Measurements from ENCODE around the gene CBX4. TPM values are rescaled to one million over a fixed set of nuclear protein-coding genes. Genes with fewer than 3 reads are reported as not detected.
A peak's percentile ranks its signal among the peaks of the same experiment; 100 is the strongest.

Gene CBX4
- total and polyA plus RNA-seq, 2 of the 13 experiments (the other 11 are each of a cell fraction or from before 2014, with no cell fraction given), result 25.8 to 50.8 TPM

- TF ChIP-seq, protein P1, sequence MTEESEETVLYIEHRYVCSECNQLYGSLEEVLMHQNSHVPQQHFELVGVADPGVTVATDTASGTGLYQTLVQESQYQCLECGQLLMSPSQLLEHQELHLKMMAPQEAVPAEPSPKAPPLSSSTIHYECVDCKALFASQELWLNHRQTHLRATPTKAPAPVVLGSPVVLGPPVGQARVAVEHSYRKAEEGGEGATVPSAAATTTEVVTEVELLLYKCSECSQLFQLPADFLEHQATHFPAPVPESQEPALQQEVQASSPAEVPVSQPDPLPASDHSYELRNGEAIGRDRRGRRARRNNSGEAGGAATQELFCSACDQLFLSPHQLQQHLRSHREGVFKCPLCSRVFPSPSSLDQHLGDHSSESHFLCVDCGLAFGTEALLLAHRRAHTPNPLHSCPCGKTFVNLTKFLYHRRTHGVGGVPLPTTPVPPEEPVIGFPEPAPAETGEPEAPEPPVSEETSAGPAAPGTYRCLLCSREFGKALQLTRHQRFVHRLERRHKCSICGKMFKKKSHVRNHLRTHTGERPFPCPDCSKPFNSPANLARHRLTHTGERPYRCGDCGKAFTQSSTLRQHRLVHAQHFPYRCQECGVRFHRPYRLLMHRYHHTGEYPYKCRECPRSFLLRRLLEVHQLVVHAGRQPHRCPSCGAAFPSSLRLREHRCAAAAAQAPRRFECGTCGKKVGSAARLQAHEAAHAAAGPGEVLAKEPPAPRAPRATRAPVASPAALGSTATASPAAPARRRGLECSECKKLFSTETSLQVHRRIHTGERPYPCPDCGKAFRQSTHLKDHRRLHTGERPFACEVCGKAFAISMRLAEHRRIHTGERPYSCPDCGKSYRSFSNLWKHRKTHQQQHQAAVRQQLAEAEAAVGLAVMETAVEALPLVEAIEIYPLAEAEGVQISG (CRISPR knock-in tag; IDR thresholded peaks at IDR 0.05), result 0 out of 2 replicates have a peak, but pooled peaks have one; percentile 24
- no peak for TF ChIP-seq HNRNPH1 (optimal IDR thresholded peaks at IDR 0.05; ENCODE audit: low read depth, low read length)
- TF ChIP-seq SATB2 (CRISPR knock-in tag; IDR thresholded peaks at IDR 0.05), result 0 out of 2 replicates have a peak, but pooled peaks have one; percentile 22
- 0 out of 2 replicates have a peak, but pooled peaks have one; percentile 34 for TF ChIP-seq AHR (CRISPR knock-in tag; IDR thresholded peaks at IDR 0.05)
- TF ChIP-seq, protein P2, sequence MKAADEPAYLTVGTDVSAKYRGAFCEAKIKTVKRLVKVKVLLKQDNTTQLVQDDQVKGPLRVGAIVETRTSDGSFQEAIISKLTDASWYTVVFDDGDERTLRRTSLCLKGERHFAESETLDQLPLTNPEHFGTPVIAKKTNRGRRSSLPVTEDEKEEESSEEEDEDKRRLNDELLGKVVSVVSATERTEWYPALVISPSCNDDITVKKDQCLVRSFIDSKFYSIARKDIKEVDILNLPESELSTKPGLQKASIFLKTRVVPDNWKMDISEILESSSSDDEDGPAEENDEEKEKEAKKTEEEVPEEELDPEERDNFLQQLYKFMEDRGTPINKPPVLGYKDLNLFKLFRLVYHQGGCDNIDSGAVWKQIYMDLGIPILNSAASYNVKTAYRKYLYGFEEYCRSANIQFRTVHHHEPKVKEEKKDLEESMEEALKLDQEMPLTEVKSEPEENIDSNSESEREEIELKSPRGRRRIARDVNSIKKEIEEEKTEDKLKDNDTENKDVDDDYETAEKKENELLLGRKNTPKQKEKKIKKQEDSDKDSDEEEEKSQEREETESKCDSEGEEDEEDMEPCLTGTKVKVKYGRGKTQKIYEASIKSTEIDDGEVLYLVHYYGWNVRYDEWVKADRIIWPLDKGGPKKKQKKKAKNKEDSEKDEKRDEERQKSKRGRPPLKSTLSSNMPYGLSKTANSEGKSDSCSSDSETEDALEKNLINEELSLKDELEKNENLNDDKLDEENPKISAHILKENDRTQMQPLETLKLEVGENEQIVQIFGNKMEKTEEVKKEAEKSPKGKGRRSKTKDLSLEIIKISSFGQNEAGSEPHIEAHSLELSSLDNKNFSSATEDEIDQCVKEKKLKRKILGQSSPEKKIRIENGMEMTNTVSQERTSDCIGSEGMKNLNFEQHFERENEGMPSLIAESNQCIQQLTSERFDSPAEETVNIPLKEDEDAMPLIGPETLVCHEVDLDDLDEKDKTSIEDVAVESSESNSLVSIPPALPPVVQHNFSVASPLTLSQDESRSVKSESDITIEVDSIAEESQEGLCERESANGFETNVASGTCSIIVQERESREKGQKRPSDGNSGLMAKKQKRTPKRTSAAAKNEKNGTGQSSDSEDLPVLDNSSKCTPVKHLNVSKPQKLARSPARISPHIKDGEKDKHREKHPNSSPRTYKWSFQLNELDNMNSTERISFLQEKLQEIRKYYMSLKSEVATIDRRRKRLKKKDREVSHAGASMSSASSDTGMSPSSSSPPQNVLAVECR (CRISPR knock-in tag; IDR thresholded peaks at IDR 0.05; ENCODE audit: borderline replicate concordance), result no peak
- TF ChIP-seq FOXJ3 (CRISPR knock-in tag; IDR thresholded peaks at IDR 0.05; ENCODE audit: borderline replicate concordance), result no peak
- no peak for TF ChIP-seq NCOA5 (CRISPR knock-in tag; IDR thresholded peaks at IDR 0.05)
- no peak for TF ChIP-seq ZNF703 (CRISPR knock-in tag; IDR thresholded peaks at IDR 0.05; ENCODE audit: borderline replicate concordance)
- TF ChIP-seq WIZ (CRISPR knock-in tag; IDR thresholded peaks at IDR 0.05), result 0 out of 2 replicates have a peak, but pooled peaks have one; percentile 19
- TF ChIP-seq RNF2 (conservative IDR thresholded peaks at IDR 0.05; ENCODE audit: low read depth), result peak; percentile 91
- TF ChIP-seq, protein P3, sequence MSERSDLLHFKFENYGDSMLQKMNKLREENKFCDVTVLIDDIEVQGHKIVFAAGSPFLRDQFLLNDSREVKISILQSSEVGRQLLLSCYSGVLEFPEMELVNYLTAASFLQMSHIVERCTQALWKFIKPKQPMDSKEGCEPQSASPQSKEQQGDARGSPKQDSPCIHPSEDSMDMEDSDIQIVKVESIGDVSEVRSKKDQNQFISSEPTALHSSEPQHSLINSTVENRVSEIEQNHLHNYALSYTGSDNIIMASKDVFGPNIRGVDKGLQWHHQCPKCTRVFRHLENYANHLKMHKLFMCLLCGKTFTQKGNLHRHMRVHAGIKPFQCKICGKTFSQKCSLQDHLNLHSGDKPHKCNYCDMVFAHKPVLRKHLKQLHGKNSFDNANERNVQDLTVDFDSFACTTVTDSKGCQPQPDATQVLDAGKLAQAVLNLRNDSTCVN (CRISPR knock-in tag; IDR thresholded peaks at IDR 0.05; ENCODE audit: borderline replicate concordance), result peak; percentile 70; the same call in 1 of the 2 replicates
- no peak for TF ChIP-seq ZNF704 (CRISPR knock-in tag; IDR thresholded peaks at IDR 0.05; ENCODE audit: borderline replicate concordance)
- TF ChIP-seq TEAD3 (CRISPR knock-in tag; optimal IDR thresholded peaks at IDR 0.05; ENCODE audit: borderline replicate concordance), result peak; percentile 23
- TF ChIP-seq HNF4A (CRISPR knock-in tag; IDR thresholded peaks at IDR 0.05), result peak; percentile 65
- TF ChIP-seq ZNF777 (CRISPR knock-in tag; IDR thresholded peaks at IDR 0.05), result peak; percentile 27; the same call in 1 of the 2 replicates
- peak; percentile 56 for TF ChIP-seq ZBTB38 (CRISPR knock-in tag; IDR thresholded peaks at IDR 0.05)
- TF ChIP-seq KLF6 (CRISPR knock-in tag; IDR thresholded peaks at IDR 0.05), result peak; percentile 57; the same call in 1 of the 2 replicates
- no peak for TF ChIP-seq ARNT2 (CRISPR knock-in tag; IDR thresholded peaks at IDR 0.05; ENCODE audit: low read depth)
- peak; percentile 79; the same call in 1 of the 2 replicates for TF ChIP-seq ZBTB7A (CRISPR knock-in tag; IDR thresholded peaks at IDR 0.05)
- TF ChIP-seq ZNF724P (CRISPR knock-in tag; IDR thresholded peaks at IDR 0.05; ENCODE audit: borderline replicate concordance), result peak; percentile 49; the same call in 1 of the 2 replicates
- 0 out of 2 replicates have a peak, but pooled peaks have one; percentile 51 for TF ChIP-seq ZNF644 (CRISPR knock-in tag; IDR thresholded peaks at IDR 0.05; ENCODE audit: low read depth)
These were observed 8.6 kb upstream of the CBX4 start (continued) for GRCh38 chr17:79847698-79848369.
